LoVo (cell line): ENCODE measurements around the gene LRRC1.

ENCODE experiments used
- DNase-seq: peaks from one replicate; pipeline ENCODE4 v3.0.0-alpha.2; 2016; ENCODE audit warnings: low spot score

The LRRC1 gene

GRCh38 chr6:53924821-53925422 lies 130.1 kb downstream of the LRRC1 start:
- DNase-seq: no peak

GRCh38 chr6:53925891-53926290 lies 131.1 kb downstream of the LRRC1 start:
- DNase-seq: no peak

GRCh38 chr6:53926505-53926904 lies 131.7 kb downstream of the LRRC1 start:
- DNase-seq: peak; percentile 47

GRCh38 chr6:53928641-53929040 lies 133.8 kb downstream of the LRRC1 start:
- no peak for DNase-seq

- peak; percentile 75 for DNase-seq
These were observed 134.4 kb downstream of the LRRC1 start for GRCh38 chr6:53929041-53929820.

- DNase-seq: no peak
These were observed 135.0 kb downstream of the LRRC1 start for GRCh38 chr6:53929821-53930120.

GRCh38 chr6:53930330-53930729 lies 135.5 kb downstream of the LRRC1 start:
- no peak for DNase-seq

- no peak for DNase-seq
These were observed 136.3 kb downstream of the LRRC1 start for GRCh38 chr6:53931086-53931485.

- DNase-seq: no peak
These were observed 137.7 kb downstream of the LRRC1 start for GRCh38 chr6:53932516-53932915.

- no peak for DNase-seq
These were observed 139.2 kb downstream of the LRRC1 start for GRCh38 chr6:53934023-53934422.

GRCh38 chr6:53937461-53937860 lies 142.7 kb downstream of the LRRC1 start:
- no peak for DNase-seq

- no peak for DNase-seq
These were observed 144.0 kb downstream of the LRRC1 start for GRCh38 chr6:53938810-53939209.

GRCh38 chr6:53939830-53940229 lies 145.0 kb downstream of the LRRC1 start:
- DNase-seq: no peak

- no peak for DNase-seq
These were observed 148.6 kb downstream of the LRRC1 start for GRCh38 chr6:53943395-53943794.

GRCh38 chr6:53944091-53944490 lies 149.3 kb downstream of the LRRC1 start:
- DNase-seq: no peak

GRCh38 chr6:53944543-53944942 lies 149.7 kb downstream of the LRRC1 start:
- DNase-seq: no peak

- no peak for DNase-seq
These were observed 151.1 kb downstream of the LRRC1 start for GRCh38 chr6:53945765-53946407.

- no peak for DNase-seq
These were observed 153.0 kb downstream of the LRRC1 start for GRCh38 chr6:53947780-53948179.

GRCh38 chr6:53951383-53951782 lies 156.6 kb downstream of the LRRC1 start:
- no peak for DNase-seq

- DNase-seq: peak; percentile 49
These were observed 161.4 kb downstream of the LRRC1 start for GRCh38 chr6:53956068-53956711.

- no peak for DNase-seq
These were observed 162.0 kb downstream of the LRRC1 start for GRCh38 chr6:53956804-53957203.

GRCh38 chr6:53959717-53960116 lies 164.9 kb downstream of the LRRC1 start:
- DNase-seq: no peak

- DNase-seq: no peak
These were observed 165.5 kb downstream of the LRRC1 start for GRCh38 chr6:53960311-53960710.
